ENCODE results near the gene CNIH1. TPM values are rescaled to one million over a fixed set of nuclear protein-coding genes. Genes with fewer than 3 reads are reported as not detected.

Gene CNIH1
- 100 to 1,000 TPM in 3 of 4 donors, 10 to 100 TPM in 1; 73.4 to 176 (median 136) TPM for total RNA-seq

DNA sequence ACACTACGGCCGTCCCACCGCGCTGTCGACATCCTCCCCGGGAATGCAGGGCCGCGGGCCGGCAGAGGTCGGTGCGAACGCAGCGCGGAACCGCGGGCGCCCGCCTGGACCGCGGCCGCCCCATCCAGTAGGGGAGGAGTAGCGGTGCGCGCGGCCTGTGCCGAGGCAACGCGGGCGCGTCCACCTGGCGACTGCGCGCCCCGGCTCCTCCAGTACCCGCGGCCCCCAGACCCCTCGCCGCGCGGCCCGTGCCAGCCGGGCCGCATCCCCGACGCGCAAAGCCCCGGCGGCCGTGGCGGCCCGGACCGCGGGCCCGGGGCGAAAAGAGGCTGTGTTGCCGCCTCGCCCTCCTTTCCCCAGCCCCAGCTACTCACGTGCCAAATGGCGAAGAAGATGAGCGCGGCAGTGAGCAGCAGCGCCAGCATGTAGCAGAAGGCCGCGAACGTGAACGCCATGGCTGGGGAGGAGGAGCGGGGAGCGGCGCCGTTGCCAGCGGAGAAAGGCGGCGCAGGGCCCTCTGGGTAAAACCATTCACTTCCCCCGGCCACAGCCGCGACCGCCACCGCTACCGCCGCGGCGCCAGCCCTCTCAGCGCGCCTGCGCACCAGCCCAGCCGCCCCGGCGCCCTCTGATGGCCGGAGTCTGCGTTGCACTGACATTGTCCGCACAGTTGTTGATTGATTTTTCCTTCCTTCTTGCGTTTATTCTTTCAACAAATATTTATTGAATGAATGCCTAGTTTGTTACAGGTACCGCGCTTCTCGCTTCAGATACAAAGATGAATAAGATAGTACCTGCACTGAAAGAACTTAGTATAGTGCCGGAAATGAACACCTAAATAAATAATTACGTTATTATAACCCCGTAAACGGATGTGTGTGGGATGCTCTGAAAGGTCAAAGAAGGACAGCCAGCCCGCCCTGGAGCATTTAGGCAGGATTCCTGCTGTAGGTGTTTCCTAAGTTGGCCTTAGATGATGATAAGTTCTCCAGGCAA, at the start of gene CNIH1:
Gene CNIH1 (minus strand): TSS at position 502 of the 996 bp plus-strand sequence. CDS start 47 bp downstream, at position 455.
- no peaks in the 10 kb centered on the region for H3K36me3 ChIP-seq
- no peaks in the 10 kb centered on the region for H3K9me3 ChIP-seq
- ATAC-seq (peak; percentile 98 to 99), DNase-seq (peak; percentile 79 to 85)
- TF ChIP-seq POLR2A (IDR thresholded peaks at IDR 0.05): peak in 1 of 2 donors; percentile 40
- TF ChIP-seq, protein P1, sequence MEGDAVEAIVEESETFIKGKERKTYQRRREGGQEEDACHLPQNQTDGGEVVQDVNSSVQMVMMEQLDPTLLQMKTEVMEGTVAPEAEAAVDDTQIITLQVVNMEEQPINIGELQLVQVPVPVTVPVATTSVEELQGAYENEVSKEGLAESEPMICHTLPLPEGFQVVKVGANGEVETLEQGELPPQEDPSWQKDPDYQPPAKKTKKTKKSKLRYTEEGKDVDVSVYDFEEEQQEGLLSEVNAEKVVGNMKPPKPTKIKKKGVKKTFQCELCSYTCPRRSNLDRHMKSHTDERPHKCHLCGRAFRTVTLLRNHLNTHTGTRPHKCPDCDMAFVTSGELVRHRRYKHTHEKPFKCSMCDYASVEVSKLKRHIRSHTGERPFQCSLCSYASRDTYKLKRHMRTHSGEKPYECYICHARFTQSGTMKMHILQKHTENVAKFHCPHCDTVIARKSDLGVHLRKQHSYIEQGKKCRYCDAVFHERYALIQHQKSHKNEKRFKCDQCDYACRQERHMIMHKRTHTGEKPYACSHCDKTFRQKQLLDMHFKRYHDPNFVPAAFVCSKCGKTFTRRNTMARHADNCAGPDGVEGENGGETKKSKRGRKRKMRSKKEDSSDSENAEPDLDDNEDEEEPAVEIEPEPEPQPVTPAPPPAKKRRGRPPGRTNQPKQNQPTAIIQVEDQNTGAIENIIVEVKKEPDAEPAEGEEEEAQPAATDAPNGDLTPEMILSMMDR (IDR thresholded peaks at IDR 0.05 in 4 of 5, conservative IDR thresholded peaks at IDR 0.05 in 1 of 5): peak; percentile 83 to 98 (median 91)
- intact Hi-C loops (cut with DNase I; ENCODE audit: low total_unique reads) (loop anchor here (1.0 to 2.0 kb wide), 3 partner anchors 45 to 68 kb away; partner anchors contain the start of genes CGRRF1 and GMFB), in situ Hi-C loops (cut with MboI; ENCODE audit: low sequenced_read_pairs in 4 of 4) (no loop called here)
- no peaks in the 10 kb centered on the region for H3K27me3 ChIP-seq
- H3K4me1 ChIP-seq: peaks cover 13 to 24% of the 10 kb centered on the region in 2 donors
- peak within 1 kb of the TSS; percentile 73 to 88 (median 80) for H3K27ac ChIP-seq
- peak within 1 kb of the TSS; percentile 64 to 70 (median 66) for H3K4me3 ChIP-seq

DNA sequence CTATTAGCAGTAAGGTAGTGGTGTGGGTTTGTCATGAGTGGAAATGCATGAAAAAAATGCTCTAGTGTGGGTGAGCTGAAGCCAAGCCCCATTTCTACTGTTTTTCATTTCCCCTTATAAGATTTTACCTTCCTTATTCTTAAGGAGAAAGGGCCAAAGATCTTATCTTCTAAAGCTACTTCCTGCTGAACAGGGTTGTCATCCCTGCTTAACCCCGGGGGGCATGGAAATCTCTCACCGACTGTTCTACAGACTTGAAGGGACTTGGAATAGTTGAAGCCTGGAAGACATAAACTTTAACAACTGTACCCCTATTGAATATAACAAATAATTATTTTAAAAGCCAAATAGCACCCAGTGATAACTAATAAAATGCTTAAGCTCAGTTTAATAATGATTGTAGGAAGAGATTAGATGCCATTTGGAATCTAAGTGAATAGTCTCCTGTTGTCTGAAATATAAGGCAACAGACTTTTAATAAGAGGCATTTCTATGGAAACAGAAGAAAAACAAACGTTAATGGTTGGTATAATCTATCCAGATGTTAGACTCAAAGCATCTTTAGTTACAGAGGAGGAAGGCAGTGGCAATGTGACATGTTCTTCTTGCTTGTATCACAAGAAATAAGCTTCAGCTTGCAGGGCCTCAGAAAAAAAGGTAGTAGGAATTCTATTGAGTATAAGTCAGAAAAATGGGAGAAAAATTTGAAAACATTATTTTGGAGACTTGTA, 49.4 kb upstream of the CNIH1 start:
- Histone ChIP-seq H3K4me1 (peaks cover 17 to 20% of the 10 kb centered on the region in 2 donors), H3K27me3 (no peaks in the 10 kb centered on the region), H3K4me3 (no peak overlapping the region), H3K36me3 (no peaks in the 10 kb centered on the region), H3K9me3 (no peaks in the 10 kb centered on the region), H3K27ac (no peak overlapping the region)
- ATAC-seq: no peak
- TF ChIP-seq POLR2A (IDR thresholded peaks at IDR 0.05): no peak
- TF ChIP-seq, protein P1 (IDR thresholded peaks at IDR 0.05 in 4 of 5, conservative IDR thresholded peaks at IDR 0.05 in 1 of 5): no peak
- in situ Hi-C loops (cut with MboI; ENCODE audit: low sequenced_read_pairs in 4 of 4) (no loop called here), intact Hi-C loops (cut with DNase I; ENCODE audit: low total_unique reads) (no loop called here)
- no peak for DNase-seq

DNA sequence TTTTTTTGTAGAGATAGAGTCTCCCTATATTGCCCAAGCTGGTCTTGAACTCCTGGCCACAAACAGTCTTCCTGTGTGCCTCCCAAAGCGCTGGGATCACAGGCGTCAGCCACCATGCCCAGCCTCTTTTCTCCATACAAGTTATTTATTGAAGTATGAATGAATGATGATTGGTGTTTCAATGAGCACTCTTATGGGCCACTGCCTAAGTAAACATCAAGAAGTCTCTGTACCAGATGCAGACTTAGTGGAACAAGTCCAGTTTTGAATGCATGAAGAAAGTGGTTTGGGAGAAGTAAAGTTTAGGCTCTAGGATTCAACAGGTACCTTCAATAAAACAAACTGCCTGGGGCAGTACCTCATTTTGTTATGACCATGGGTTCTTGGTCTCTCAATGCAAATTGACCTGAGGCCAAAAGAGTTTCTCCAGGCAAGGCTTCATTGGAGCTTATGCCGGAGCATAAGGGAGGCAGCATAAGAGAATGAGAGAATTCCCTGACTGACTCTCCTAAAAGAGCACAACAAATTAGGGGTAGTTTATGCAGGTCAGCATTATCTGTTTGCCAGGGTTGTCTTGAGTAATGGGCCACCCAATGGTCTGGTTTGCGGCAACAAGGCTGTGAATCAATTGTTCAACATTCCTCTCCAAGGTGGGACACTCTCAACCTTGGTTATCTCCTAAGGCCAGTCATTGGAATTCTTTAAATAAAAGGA, 48.7 kb upstream of the CNIH1 start:
- no peak for ATAC-seq
- Histone ChIP-seq H3K27me3 (no peaks in the 10 kb centered on the region), H3K9me3 (no peaks in the 10 kb centered on the region), H3K4me1 (peaks cover 20 to 23% of the 10 kb centered on the region in 2 donors), H3K36me3 (no peaks in the 10 kb centered on the region), H3K4me3 (peak overlapping the region in 3 of 4 donors; percentile 71 to 97 (median 93)), H3K27ac (peak overlapping the region; percentile 90 to 98 (median 92))
- intact Hi-C loops (cut with DNase I; ENCODE audit: low total_unique reads) (loop anchor here (1.0 to 2.0 kb wide), 2 partner anchors 19 to 49 kb away; partner anchors contain the start of genes CGRRF1 and CNIH1), in situ Hi-C loops (cut with MboI; ENCODE audit: low sequenced_read_pairs in 4 of 4) (no loop called here)
- TF ChIP-seq, protein P1 (IDR thresholded peaks at IDR 0.05 in 4 of 5, conservative IDR thresholded peaks at IDR 0.05 in 1 of 5): no peak
- TF ChIP-seq POLR2A (IDR thresholded peaks at IDR 0.05): no peak
- DNase-seq: no peak

DNA sequence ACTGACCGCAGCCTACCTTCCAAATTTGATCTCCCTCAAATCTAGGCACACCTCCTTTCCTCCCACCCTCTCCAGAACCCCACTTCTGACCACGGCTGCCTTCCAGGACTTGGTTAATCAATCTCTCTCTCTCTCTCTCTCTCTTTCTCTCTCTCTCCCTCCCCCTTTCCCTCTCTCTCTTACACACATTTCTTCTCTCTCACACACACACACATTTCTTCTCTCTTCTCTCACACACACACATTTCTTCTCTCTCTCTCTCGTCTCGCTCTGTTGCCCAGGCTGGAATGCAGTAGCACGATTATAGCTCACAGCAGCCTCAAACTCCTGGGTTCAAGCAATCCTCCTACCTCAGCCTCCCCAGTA, 48.1 kb upstream of the CNIH1 start:
- Histone ChIP-seq H3K9me3 (no peaks in the 10 kb centered on the region), H3K4me3 (peak overlapping the region; percentile 71 to 97 (median 94)), H3K27me3 (no peaks in the 10 kb centered on the region), H3K27ac (peak overlapping the region; percentile 90 to 98 (median 92)), H3K36me3 (no peaks in the 10 kb centered on the region), H3K4me1 (peaks cover 20 to 29% of the 10 kb centered on the region in 2 donors)
- TF ChIP-seq POLR2A (IDR thresholded peaks at IDR 0.05): no peak
- TF ChIP-seq, protein P1 (IDR thresholded peaks at IDR 0.05 in 4 of 5, conservative IDR thresholded peaks at IDR 0.05 in 1 of 5): no peak
- no peak for ATAC-seq
- intact Hi-C loops (cut with DNase I; ENCODE audit: low total_unique reads): loop anchor here (1.0 to 2.0 kb wide), 2 partner anchors 20 to 48 kb away; partner anchors contain the start of genes CGRRF1 and CNIH1
- in situ Hi-C loops (cut with MboI; ENCODE audit: low sequenced_read_pairs in 4 of 4): no loop called here
- no peak for DNase-seq
